Natural killer cell treated with Interleukin-12 subunit alpha and Interleukin-12 subunit beta and Interleukin-15 and Interleukin-18, amount 100 ng/mL, for 72 hours (primary cell): ENCODE measurements around the gene CCDC7. TPM values are rescaled to one million over a fixed set of nuclear protein-coding genes. Genes with fewer than 3 reads are reported as not detected.
"Not testable (repeated sequence)": the region's sequence is repeated elsewhere in the genome, so short reads cannot be mapped to it uniquely, and the experiment has no call there.

Source experiments
- ATAC-seq, 2 donors: fragments of 150-1000 bp; cut with Tn5 transposase in 1 of 2; sonication (Bioruptor Pico), chemical (Tn5 transposase) in 1 of 2; 2 replicates each; pipeline ENCODE4 v1.10.0; 2021
- DNase-seq: peaks from one replicate; pipeline ENCODE4 v3.0.0; 2022; ENCODE audit warnings: low spot score
- H3K27ac Mint-ChIP-seq, 2 donors: 1 replicate in 1 of 2; 2 replicates in 1 of 2; pipeline ENCODE4 v1.8.0; 2022; ENCODE audit warnings: mixed read lengths in 2 of 2, mild to moderate bottlenecking in 1 of 2, moderate library complexity in 1 of 2
- H3K27me3 Mint-ChIP-seq, 2 donors: 1 replicate in 1 of 2; 2 replicates in 1 of 2; pipeline ENCODE4 v1.8.0; 2022; ENCODE audit warnings: mixed read lengths in 2 of 2
- H3K36me3 Mint-ChIP-seq: one replicate; pipeline ENCODE4 v1.8.0; 2022; ENCODE audit warnings: mixed read lengths
- H3K4me1 Mint-ChIP-seq, 2 donors: 1 replicate in 1 of 2; 2 replicates in 1 of 2; pipeline ENCODE4 v1.8.0; 2022; ENCODE audit warnings: low read depth in 2 of 2, mixed read lengths in 2 of 2, mild to moderate bottlenecking in 1 of 2
- H3K4me3 Mint-ChIP-seq: one replicate; pipeline ENCODE4 v1.8.0; 2022; ENCODE audit warnings: mixed read lengths
- H3K9me3 Mint-ChIP-seq: 2 replicates; pipeline ENCODE4 v1.8.0; 2022; ENCODE audit warnings: mixed read lengths
- total RNA-seq, 2 donors: library from RNA; stranded (reverse); gene quantifications; one replicate each; pipeline ENCODE4 v1.2.3, GENCODE V29; 2022

CCDC7 gene
- total RNA-seq, 2 donors from 2014 or later = 14.1 to 14.9 TPM

DNA sequence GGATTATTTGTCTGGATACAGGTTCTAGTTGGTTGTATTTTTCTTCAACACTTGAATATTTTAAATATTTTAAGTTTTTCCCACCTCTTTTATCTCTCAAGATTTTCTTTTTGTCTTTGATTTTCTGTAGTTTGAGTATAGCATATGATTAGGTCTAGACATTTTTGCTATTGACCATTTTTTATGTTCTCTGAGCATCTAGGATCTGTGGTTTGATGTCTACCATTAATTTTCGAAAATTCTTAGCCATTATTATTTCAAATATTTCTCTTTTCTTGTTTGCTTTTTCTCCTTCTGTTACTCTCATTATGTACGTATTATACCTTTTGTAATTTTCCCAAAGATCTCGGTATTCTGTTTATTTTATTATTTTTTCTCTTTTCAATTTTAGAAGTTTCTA is 293.0 kb downstream of the CCDC7 start:
- Mint-ChIP-seq H3K27ac (no peak overlapping the region), H3K36me3 (peaks cover 7% of the 10 kb centered on the region), H3K4me1 (no peaks in the 10 kb centered on the region)

DNA sequence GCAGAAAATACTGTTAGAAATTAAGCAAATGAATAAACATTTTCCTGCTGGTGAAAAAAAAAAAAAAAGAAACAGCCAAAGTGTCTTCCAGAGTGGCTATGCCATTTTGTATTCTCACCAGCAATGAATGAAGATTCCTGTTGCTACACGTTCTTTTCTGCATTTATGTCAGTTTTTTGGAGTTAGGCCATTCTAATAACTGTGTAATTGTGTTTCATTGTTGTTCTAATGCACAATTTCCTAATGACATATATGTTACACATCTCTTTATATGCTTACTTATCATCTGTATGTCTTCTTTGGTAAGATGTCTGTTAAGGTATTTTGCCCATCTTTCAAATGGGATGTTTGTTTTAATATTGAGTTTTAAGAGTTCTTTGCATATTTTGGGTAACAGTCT is 298.4 kb downstream of the CCDC7 start:
- Mint-ChIP-seq H3K9me3 (peaks cover 4% of the 10 kb centered on the region), H3K27me3 (no peaks in the 10 kb centered on the region), H3K27ac (no peak overlapping the region)

More for the DNA sequence above, 293.0 kb downstream of the CCDC7 start:
- Mint-ChIP-seq H3K9me3 (no peaks in the 10 kb centered on the region), H3K27me3 (no peaks in the 10 kb centered on the region), H3K4me3 (no peak overlapping the region)
- DNase-seq (no peak), ATAC-seq (no peak)

DNA sequence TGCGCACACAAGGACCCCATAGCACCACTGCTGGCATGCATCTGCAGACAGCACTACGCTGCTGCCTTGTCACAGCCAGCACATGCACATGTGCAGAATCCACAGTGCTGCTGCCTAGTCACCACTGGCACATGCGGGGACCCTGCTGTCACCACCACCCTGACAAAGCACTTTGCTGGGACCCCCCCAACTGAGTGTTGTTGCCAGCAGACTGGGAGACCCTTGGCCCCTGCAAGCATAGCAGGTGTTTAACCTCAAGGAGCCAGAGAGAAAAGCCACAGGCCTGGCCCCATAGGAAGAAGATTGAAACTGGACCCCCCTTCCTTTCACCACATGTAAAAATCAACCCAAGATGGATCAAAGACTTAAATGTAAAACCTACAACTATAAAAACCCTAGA is 300.9 kb downstream of the CCDC7 start:
- Mint-ChIP-seq H3K4me1 (no peaks in the 10 kb centered on the region), H3K27ac (no peak overlapping the region), H3K27me3 (no peaks in the 10 kb centered on the region), H3K36me3 (peaks cover 9% of the 10 kb centered on the region), H3K4me3 (no peak overlapping the region), H3K9me3 (peaks cover 7% of the 10 kb centered on the region)
- DNase-seq (no peak), ATAC-seq (no peak)

More for the DNA sequence above, 298.4 kb downstream of the CCDC7 start:
- Mint-ChIP-seq H3K36me3 (peaks cover 9% of the 10 kb centered on the region), H3K4me1 (no peaks in the 10 kb centered on the region), H3K4me3 (no peak overlapping the region)
- ATAC-seq = no peak
- no peak for DNase-seq

DNA sequence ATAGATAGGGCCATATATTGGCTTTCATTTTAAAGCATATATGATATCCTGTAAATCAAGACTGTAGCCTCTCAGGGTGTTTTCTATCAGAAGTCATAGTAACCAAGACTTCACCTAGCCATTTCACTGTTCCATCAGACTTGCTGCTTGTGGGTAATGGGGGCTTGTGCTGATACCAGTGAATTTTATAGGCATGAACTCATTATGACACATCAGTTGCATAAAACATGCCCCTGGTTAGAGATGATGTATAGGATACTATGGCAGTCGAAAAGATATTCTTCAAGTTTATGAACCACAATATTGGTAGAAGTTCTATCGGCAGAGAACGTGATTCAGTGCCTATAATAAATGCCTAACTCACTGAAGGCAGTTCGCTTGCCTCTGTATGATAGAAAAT is 305.6 kb downstream of the CCDC7 start:
- no peaks in the 10 kb centered on the region for H3K27me3 Mint-ChIP-seq
- H3K4me3 Mint-ChIP-seq = no peak overlapping the region
- no peaks in the 10 kb centered on the region for H3K4me1 Mint-ChIP-seq
- DNase-seq = no peak
- H3K36me3 Mint-ChIP-seq = peaks cover 19% of the 10 kb centered on the region
- no peak overlapping the region for H3K27ac Mint-ChIP-seq
- H3K9me3 Mint-ChIP-seq = peaks cover 13% of the 10 kb centered on the region
- ATAC-seq = no peak

DNA sequence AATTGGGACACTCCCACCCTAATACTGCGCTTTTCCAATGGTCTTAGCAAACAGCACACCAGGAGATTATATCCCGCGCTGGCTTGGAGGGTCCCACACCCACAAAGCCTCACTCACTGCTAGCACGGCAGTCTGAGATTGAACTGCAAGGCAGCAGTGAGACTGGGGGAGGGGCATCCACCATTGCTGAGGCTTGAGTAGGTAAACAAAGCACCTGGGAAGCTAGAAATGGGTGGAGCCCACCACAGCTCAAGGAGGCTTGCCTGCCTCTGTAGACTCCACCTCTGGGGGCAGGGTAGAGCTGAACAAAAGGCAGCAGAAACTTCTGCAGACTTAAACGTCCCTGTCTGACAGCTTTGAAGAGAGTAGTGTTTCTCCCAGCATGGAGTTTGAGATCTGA is 309.0 kb downstream of the CCDC7 start:
- not testable (repeated sequence) for ATAC-seq, H3K27me3 Mint-ChIP-seq, H3K4me1 Mint-ChIP-seq, H3K27ac Mint-ChIP-seq, DNase-seq, H3K4me3 Mint-ChIP-seq
- Mint-ChIP-seq H3K36me3 (peaks cover 25% of the 10 kb centered on the region), H3K9me3 (peaks cover 15% of the 10 kb centered on the region)

DNA sequence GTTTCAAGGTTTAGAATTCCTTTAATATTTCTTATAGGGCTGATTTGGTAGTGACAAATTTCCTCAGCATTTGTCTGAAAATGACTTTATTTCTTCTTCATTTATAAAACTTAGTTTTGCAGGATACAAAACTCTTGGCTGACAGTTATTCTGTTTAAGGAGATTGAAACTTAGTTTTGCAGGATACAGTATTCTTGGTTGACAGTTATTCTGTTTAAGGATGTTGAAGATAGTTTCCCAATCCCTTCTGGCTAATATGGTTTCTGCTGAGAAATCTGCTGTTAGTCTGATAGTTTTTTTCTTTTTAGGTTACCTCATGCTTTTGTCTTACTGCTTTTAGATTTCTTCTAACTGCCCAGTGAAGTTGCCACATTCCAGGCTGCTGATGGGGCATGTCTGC is 325.3 kb downstream of the CCDC7 start:
- peaks cover 50% of the 10 kb centered on the region for H3K36me3 Mint-ChIP-seq

DNA sequence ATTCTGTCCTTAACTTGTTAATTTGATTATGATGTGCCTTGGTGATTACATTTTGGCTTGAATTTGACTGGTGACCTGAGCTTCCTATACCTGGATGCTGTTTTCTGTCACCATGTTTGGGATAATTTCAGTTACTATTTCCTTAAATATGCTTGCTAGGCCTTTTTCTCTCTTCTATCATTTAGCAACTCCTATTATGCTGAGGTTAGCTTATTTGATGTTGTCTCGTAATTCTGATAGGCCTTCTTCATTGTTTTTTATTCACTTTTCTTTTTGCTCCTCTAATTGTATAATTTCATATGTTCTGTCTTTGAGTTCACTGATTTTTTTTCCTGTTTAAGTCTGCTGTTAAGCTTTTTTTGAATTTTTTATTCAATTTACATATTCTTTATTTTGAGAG is 327.2 kb downstream of the CCDC7 start:
- Mint-ChIP-seq H3K36me3 (peaks cover 45% of the 10 kb centered on the region), H3K27ac (no peak overlapping the region), H3K4me1 (no peaks in the 10 kb centered on the region), H3K27me3 (no peaks in the 10 kb centered on the region), H3K4me3 (no peak overlapping the region), H3K9me3 (peaks cover 17% of the 10 kb centered on the region)
- ATAC-seq (no peak), DNase-seq (no peak)

More for the DNA sequence above, 325.3 kb downstream of the CCDC7 start:
- H3K27ac Mint-ChIP-seq = no peak overlapping the region
- peaks cover 17% of the 10 kb centered on the region for H3K9me3 Mint-ChIP-seq
- ATAC-seq (no peak), DNase-seq (no peak)
- H3K27me3 Mint-ChIP-seq = no peaks in the 10 kb centered on the region
- no peaks in the 10 kb centered on the region for H3K4me1 Mint-ChIP-seq
- H3K4me3 Mint-ChIP-seq = no peak overlapping the region

DNA sequence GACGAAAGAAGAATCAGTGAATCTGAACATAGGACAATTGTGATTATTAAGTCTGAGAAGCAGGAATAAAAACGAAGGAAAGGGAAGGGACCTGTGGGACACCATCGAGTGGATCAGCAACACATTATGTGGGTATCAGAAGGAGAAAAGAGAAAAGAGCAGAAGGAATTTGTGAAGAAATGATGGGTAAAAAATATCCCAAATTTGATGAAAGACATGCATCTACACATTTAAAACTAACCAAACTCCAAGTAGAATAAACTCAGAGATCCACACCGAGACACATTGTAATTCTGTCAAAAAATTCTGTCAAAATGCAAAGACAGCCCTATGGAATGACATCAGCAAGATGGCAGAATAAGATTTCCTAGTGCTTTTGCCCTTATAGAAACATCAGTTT is 341.0 kb downstream of the CCDC7 start:
- no peaks in the 10 kb centered on the region for H3K4me1 Mint-ChIP-seq
- no peak overlapping the region for H3K4me3 Mint-ChIP-seq
- no peaks in the 10 kb centered on the region for H3K9me3 Mint-ChIP-seq
- DNase-seq = no peak
- no peaks in the 10 kb centered on the region for H3K27me3 Mint-ChIP-seq
- ATAC-seq = no peak
- H3K27ac Mint-ChIP-seq = no peak overlapping the region
- H3K36me3 Mint-ChIP-seq = no peaks in the 10 kb centered on the region

DNA sequence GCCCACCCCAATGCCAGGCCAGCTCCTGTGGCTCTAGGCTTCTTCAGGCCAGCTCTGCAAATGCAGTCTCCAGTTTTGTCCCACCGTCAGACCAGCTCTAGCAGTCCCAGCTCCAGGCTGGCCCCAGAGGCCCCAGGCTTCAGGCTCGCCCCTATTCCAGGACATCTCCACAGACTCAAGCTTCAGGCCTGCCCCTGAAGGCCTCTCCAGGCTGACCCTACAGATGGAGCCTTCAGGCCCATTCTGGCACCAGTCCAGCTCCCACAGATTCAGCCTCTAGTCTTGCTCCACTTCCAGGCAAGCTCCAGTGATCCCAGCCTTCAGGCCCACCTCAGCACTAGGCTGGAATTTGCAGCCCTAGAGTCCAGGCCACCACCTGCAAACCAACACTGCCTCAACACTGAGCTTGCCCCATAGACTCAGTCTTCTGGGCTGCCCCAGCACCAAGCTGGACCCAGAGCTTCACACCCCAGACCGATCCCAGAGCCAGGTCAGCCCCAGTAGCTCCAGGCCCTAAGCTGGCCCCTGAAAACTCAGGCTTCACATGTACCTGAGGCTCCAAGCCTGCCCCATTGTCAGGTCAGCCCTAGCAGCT is 341.8 kb downstream of the CCDC7 start:
- H3K9me3 Mint-ChIP-seq = no peaks in the 10 kb centered on the region
- no peak for DNase-seq
- no peaks in the 10 kb centered on the region for H3K27me3 Mint-ChIP-seq
- no peaks in the 10 kb centered on the region for H3K36me3 Mint-ChIP-seq
- no peaks in the 10 kb centered on the region for H3K4me1 Mint-ChIP-seq
- ATAC-seq = peak; percentile 41 to 55
- H3K27ac Mint-ChIP-seq = no peak overlapping the region
- H3K4me3 Mint-ChIP-seq = no peak overlapping the region

DNA sequence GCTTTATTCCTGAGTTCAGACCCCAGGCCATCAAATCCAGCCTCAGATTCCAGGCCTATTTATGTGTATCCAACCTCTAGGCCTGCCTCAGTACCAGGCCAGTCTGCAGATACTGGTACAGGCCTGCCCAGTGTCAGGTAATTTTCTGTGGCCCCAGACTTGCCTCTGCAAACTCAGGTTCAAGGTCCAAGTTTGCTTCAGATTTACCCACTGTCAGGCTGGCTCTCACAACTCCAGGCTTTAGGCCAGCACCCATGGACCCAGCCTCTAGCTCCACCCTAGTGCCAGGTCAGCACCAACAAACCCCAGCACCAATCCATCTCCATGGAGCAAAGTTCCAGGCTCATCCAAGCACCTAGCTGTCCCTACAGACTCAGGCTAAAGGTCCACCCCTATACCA is 342.4 kb downstream of the CCDC7 start:
- H3K27ac Mint-ChIP-seq = no peak overlapping the region
- H3K36me3 Mint-ChIP-seq = no peaks in the 10 kb centered on the region
- H3K9me3 Mint-ChIP-seq = no peaks in the 10 kb centered on the region
- H3K4me1 Mint-ChIP-seq = no peaks in the 10 kb centered on the region
- H3K4me3 Mint-ChIP-seq = no peak overlapping the region
- ATAC-seq (peak in 1 of 2 donors; percentile 24), DNase-seq (no peak)
- no peaks in the 10 kb centered on the region for H3K27me3 Mint-ChIP-seq

DNA sequence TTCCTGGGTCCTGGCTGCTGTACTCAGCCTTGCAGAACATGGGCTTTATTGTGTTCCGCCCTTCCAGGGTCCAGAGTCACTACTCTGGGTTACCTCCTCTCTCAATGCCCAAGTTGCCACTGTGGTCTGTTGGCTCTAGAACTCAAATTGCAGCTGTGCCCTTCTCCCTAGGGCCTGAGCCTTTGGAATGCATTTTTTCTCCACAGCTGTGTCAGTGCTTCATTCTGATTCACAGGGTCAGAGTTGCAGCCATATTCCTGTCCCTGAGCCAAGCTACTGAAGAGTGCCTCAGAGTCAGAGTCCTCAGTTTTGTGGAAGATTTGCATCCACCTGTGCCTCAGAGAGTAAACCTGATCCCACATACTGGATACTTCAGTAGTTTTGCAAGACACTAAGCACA is 344.5 kb downstream of the CCDC7 start:
- Mint-ChIP-seq H3K27me3 (no peaks in the 10 kb centered on the region), H3K4me1 (no peaks in the 10 kb centered on the region), H3K9me3 (no peaks in the 10 kb centered on the region), H3K4me3 (no peak overlapping the region), H3K27ac (no peak overlapping the region), H3K36me3 (no peaks in the 10 kb centered on the region)
- no peak for DNase-seq
- ATAC-seq = no peak

DNA sequence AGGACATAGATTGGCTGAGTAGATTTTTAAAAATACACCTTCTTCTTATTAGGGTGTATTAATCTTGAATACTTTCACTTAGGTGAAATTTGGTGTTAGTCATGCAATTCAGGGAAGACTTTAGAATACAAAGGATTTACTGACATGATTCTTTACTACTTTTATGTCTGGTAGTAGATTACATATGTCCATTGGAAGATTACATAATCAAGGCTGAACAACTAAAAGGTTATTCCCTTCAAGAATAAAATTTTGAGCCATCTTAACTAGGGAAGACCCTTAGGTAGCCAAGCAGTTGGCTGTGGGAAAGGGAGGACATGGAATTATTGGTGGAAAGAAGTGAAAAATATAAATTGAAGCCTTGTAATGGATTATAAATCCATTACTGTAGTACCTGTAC is 347.1 kb downstream of the CCDC7 start:
- H3K9me3 Mint-ChIP-seq = no peaks in the 10 kb centered on the region
- H3K4me3 Mint-ChIP-seq = no peak overlapping the region
- H3K4me1 Mint-ChIP-seq = no peaks in the 10 kb centered on the region
- H3K27ac Mint-ChIP-seq = no peak overlapping the region
- DNase-seq (no peak), ATAC-seq (no peak)
- no peaks in the 10 kb centered on the region for H3K36me3 Mint-ChIP-seq
- H3K27me3 Mint-ChIP-seq = no peaks in the 10 kb centered on the region

DNA sequence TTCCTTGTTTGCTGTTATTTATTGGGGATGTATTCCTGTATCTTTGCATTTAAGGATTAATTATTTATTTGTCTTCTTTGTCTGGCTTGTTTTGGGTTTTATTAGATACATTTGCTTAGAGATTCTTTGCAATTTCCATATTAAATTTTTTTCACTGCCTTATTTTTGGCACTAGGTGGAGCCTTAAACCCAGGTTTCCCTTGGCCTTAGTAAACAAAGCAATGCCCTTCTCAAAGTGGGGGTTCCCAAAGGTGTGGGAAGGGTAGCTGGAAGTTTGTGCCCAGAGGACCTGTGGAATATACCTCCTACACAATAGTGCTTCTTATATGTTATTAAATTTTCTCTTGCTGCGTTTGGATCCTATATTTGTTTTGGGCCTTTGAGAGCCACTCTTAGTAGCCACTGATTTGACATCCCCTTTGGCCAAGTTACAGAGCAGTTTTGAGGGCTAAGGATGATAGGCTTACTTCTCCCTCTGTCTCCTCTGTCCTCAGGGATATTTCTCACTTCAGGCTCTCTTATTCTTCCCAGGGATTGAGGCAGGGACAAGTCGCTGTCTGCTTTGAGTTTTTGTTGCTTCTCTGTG is 349.8 kb downstream of the CCDC7 start:
- Mint-ChIP-seq H3K4me1 (no peaks in the 10 kb centered on the region), H3K27me3 (no peaks in the 10 kb centered on the region), H3K36me3 (no peaks in the 10 kb centered on the region), H3K4me3 (no peak overlapping the region), H3K27ac (no peak overlapping the region), H3K9me3 (no peaks in the 10 kb centered on the region)
- DNase-seq (no peak), ATAC-seq (no peak)

DNA sequence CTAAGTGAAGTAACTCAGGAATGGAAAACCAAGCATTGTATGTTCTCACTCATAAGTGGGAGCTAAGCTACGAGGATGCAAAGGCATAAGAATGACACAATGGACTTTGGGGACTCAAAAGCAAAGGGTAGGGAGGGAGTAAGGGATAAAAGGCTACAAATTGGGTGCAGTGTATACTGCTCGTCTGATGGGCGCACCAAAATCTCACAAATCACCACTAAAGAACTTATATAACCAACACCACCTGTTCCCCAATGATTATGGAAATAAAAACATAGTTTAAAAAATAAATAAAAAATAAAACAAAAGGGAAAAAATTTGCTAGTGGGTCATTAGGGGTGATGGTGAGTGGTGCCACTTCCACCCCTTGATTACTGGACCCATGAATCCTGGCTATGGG is 351.5 kb downstream of the CCDC7 start:
- not testable (repeated sequence) for H3K27ac Mint-ChIP-seq, H3K36me3 Mint-ChIP-seq, H3K27me3 Mint-ChIP-seq, H3K4me1 Mint-ChIP-seq, ATAC-seq, H3K9me3 Mint-ChIP-seq, DNase-seq, H3K4me3 Mint-ChIP-seq

DNA sequence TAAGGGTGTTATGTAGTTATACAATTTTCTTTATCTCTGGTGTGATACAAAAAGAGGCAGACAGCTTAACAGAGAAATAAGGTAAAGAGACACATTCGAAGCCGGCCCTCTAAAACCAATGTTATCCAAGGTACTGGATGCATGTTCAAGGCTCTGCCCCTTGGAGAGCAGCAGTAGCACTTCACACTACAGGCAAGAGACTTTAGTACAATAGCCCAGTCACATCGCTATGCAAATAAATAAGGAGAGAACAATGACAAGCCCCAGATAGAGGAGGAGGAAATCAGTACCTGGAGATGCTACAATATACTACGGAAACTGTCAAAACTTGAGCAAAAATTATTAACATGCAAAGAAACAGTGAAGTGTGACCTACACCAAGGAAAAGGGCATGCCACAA is 401.0 kb downstream of the CCDC7 start:
- H3K27ac Mint-ChIP-seq = no peak overlapping the region
- no peaks in the 10 kb centered on the region for H3K27me3 Mint-ChIP-seq
- no peaks in the 10 kb centered on the region for H3K9me3 Mint-ChIP-seq
- no peak for ATAC-seq
- no peak overlapping the region for H3K4me3 Mint-ChIP-seq
- H3K4me1 Mint-ChIP-seq = no peaks in the 10 kb centered on the region
- no peak for DNase-seq
- no peaks in the 10 kb centered on the region for H3K36me3 Mint-ChIP-seq
